Measurements from ENCODE around the gene SLC29A2. TPM values are rescaled to one million over a fixed set of nuclear protein-coding genes. Genes with fewer than 3 reads are reported as not detected.

Gene SLC29A2
- total and polyA plus RNA-seq, 2 donors (not counting 1 experiment from before 2014, with no cell fraction given), result 16.2 to 18.5 TPM

- H3K4me2 ChIP-seq (replicated peaks; ENCODE audit: low read depth, low read length, poor library complexity, severe bottlenecking), result no peak overlapping the region
- no peaks in the 10 kb centered on the region for H3K36me3 ChIP-seq (replicated peaks in 1 of 2; ENCODE audit: control extremely low read depth in 1 of 2, control insufficient read depth in 1 of 2, extremely low read depth in 1 of 2, insufficient read depth in 2 of 2, low read length in 1 of 2)
- no peak overlapping the region for H3K4me3 ChIP-seq (ENCODE audit: control extremely low read depth in 1 of 5, extremely low read depth in 1 of 5, insufficient read depth in 1 of 5, low read depth in 2 of 5, low read length in 4 of 5)
- H3K4me3 Mint-ChIP-seq, result no peak overlapping the region
- 81% methylated on average over 12 of the region's 12 CpGs for WGBS (ENCODE audit: insufficient coverage)
- peaks cover 0 to 59% (median 21%) of the 10 kb centered on the region in 4 experiments for H3K27me3 ChIP-seq (replicated peaks in 1 of 4; ENCODE audit: control extremely low read depth in 1 of 4, control insufficient read depth in 3 of 4, insufficient read depth in 4 of 4, low read length in 3 of 4)
- ATAC-seq (ENCODE audit: low read depth), result no peak
- H3K79me2 ChIP-seq (ENCODE audit: control insufficient read depth, insufficient read depth, low read length), result no peaks in the 10 kb centered on the region
- no peak overlapping the region for H3K27ac ChIP-seq (ENCODE audit: low read length in 2 of 2)
- POLR2A ChIA-PET, result no interaction called here
- H3K9me3 Mint-ChIP-seq (ENCODE audit: insufficient read depth), result no peaks in the 10 kb centered on the region
- no peaks in the 10 kb centered on the region for H4K20me1 ChIP-seq (ENCODE audit: control insufficient read depth, insufficient read depth, low read length, poor library complexity, severe bottlenecking)
- H3K4me1 ChIP-seq (ENCODE audit: control insufficient read depth in 2 of 2, insufficient read depth in 2 of 2, low read length in 2 of 2), result peaks cover 5 to 6% of the 10 kb centered on the region in 2 donors
- H3K27me3 Mint-ChIP-seq, result peaks cover 58% of the 10 kb centered on the region
- no peak for DNase-seq
- TF ChIP-seq, protein P1, sequence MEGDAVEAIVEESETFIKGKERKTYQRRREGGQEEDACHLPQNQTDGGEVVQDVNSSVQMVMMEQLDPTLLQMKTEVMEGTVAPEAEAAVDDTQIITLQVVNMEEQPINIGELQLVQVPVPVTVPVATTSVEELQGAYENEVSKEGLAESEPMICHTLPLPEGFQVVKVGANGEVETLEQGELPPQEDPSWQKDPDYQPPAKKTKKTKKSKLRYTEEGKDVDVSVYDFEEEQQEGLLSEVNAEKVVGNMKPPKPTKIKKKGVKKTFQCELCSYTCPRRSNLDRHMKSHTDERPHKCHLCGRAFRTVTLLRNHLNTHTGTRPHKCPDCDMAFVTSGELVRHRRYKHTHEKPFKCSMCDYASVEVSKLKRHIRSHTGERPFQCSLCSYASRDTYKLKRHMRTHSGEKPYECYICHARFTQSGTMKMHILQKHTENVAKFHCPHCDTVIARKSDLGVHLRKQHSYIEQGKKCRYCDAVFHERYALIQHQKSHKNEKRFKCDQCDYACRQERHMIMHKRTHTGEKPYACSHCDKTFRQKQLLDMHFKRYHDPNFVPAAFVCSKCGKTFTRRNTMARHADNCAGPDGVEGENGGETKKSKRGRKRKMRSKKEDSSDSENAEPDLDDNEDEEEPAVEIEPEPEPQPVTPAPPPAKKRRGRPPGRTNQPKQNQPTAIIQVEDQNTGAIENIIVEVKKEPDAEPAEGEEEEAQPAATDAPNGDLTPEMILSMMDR (IDR thresholded peaks at IDR 0.05), result no peak
- no peak for TF ChIP-seq EZH2 (IDR thresholded peaks at IDR 0.05; ENCODE audit: borderline replicate concordance, insufficient read depth, low read depth, low read length, poor library complexity, severe bottlenecking)
- CTCF ChIA-PET, result interaction anchor here (0.7 to 7.8 kb wide), 9 partner anchors 11 to 270 kb away, joined by 3 to 92 read pairs (median 4); partner anchors contain the start of genes DPP3, MRPL11 and RBM4B
- H3K9me3 ChIP-seq (ENCODE audit: control extremely low read depth in 1 of 3, control insufficient read depth in 2 of 3, insufficient read depth in 1 of 3, low read length in 2 of 3), result no peaks in the 10 kb centered on the region
- peaks cover 4% of the 10 kb centered on the region for H3K4me1 Mint-ChIP-seq
- no peak overlapping the region for H3K9ac ChIP-seq (ENCODE audit: low read length)
- intact Hi-C loops (cut with micrococcal nuclease), result no loop called here
- no peak overlapping the region for H2AFZ ChIP-seq (ENCODE audit: insufficient read depth, low read depth, low read length, poor library complexity, severe bottlenecking)
- H3K27ac Mint-ChIP-seq, result no peak overlapping the region
Observed at GRCh38 chr11:66410191-66410590, 38.6 kb upstream of the SLC29A2 start.

DNA sequence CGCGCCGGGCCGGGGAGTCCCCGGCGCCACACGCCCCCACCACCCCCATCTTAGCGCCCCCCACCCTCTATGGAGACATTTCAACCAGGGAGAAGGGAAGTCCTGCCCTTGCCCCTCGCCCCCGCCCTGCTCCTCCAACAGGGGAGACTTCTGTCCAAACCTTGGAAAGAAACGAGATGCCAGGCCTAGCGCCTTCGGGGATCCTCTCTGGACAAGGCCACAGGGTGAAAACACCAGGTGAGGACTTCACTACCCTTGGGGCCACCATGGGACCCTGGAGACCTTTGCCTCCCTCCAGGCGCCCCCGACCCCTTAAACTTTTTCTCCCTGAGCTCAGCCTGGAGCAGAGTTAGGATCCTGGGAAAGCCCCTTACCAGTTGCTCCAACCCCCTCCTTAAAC, 37.7 kb upstream of the SLC29A2 start:
- Histone ChIP-seq H3K79me2 (ENCODE audit: control insufficient read depth, insufficient read depth, low read length) (no peaks in the 10 kb centered on the region), H3K36me3 (replicated peaks in 1 of 2; ENCODE audit: control extremely low read depth in 1 of 2, control insufficient read depth in 1 of 2, extremely low read depth in 1 of 2, insufficient read depth in 2 of 2, low read length in 1 of 2) (no peaks in the 10 kb centered on the region), H3K4me1 (ENCODE audit: control insufficient read depth in 2 of 2, insufficient read depth in 2 of 2, low read length in 2 of 2) (peaks cover 5 to 6% of the 10 kb centered on the region in 2 donors), H3K4me3 (ENCODE audit: control extremely low read depth in 1 of 5, extremely low read depth in 1 of 5, insufficient read depth in 1 of 5, low read depth in 2 of 5, low read length in 4 of 5) (peak overlapping the region in 1 of 5 experiments; percentile 57), H3K9ac (ENCODE audit: low read length) (peak overlapping the region; percentile 40), H3K9me3 (ENCODE audit: control extremely low read depth in 1 of 3, control insufficient read depth in 2 of 3, insufficient read depth in 1 of 3, low read length in 2 of 3) (no peaks in the 10 kb centered on the region), H3K27me3 (replicated peaks in 1 of 4; ENCODE audit: control extremely low read depth in 1 of 4, control insufficient read depth in 3 of 4, insufficient read depth in 4 of 4, low read length in 3 of 4) (peaks cover 0 to 53% (median 14%) of the 10 kb centered on the region in 4 experiments), H2AFZ (ENCODE audit: insufficient read depth, low read depth, low read length, poor library complexity, severe bottlenecking) (no peak overlapping the region), H3K27ac (ENCODE audit: low read length in 2 of 2) (no peak overlapping the region), H4K20me1 (ENCODE audit: control insufficient read depth, insufficient read depth, low read length, poor library complexity, severe bottlenecking) (no peaks in the 10 kb centered on the region), H3K4me2 (replicated peaks; ENCODE audit: low read depth, low read length, poor library complexity, severe bottlenecking) (peak overlapping the region; percentile 88)
- 38% methylated on average over 5 of the region's 15 CpGs for WGBS (ENCODE audit: insufficient coverage)
- POLR2A ChIA-PET, result interaction anchor here (2.6 kb wide), 1 partner anchor 269 kb away, joined by 15 read pairs; the partner anchor contains the start of gene RBM4B
- Mint-ChIP-seq H3K4me1 (peaks cover 4% of the 10 kb centered on the region), H3K27ac (no peak overlapping the region), H3K4me3 (no peak overlapping the region), H3K27me3 (peaks cover 58% of the 10 kb centered on the region), H3K9me3 (ENCODE audit: insufficient read depth) (no peaks in the 10 kb centered on the region)
- DNase-seq (no peak), ATAC-seq (ENCODE audit: low read depth) (no peak)
- intact Hi-C loops (cut with micrococcal nuclease), result loop anchor here (2.0 kb wide), 1 partner anchor 170 kb away; no protein-coding TSS in a partner anchor
- CTCF ChIA-PET, result interaction anchor here (0.6 to 7.8 kb wide), 18 partner anchors 8 to 475 kb away, joined by 3 to 92 read pairs (median 4); partner anchors contain the start of genes DPP3, MRPL11, NPAS4 and RBM4B
- TF ChIP-seq, protein P1 (IDR thresholded peaks at IDR 0.05), result no peak

Data from B cell (primary cell).